ENCODE data around the gene TSPAN19.

The TSPAN19 gene

DNA sequence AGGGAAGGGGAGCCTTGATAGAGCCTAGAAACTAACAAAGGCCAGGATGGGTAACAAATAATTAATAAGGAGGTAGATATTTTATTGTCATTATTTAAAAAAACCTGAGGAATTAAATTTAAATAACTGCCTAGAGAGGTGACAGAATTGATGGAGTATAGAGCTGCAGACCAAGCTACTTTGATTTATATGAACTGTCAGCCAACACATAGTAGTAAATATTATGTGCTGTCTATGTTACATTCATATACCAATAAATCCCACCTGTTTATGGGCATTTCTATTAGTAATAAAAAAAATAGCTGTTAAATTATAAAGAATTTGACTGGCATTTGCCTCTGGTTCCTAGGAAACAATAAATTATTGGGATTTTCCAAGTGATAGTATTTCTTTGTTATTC lies 37.7 kb downstream of the TSPAN19 start:
- DNase-seq = no peak

DNA sequence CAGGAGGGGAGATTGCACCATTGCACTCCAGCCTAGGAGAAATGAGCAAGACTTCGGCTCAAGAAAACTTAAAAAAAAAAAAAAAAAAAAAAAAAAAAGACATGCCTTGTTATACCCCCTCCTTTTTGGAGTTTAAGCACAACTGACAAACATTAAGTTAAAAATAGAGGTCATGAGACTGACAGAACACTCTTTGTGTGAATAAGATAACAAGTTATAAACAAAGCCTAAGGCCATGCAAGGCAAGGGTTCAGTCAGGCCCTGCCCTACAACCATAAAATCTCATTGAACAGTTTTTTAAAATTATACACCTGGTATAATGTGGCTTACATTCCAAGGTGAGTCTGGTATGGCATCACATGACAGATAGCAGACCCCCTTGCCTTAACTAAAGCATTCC lies 39.3 kb downstream of the TSPAN19 start:
- DNase-seq = no peak

DNA sequence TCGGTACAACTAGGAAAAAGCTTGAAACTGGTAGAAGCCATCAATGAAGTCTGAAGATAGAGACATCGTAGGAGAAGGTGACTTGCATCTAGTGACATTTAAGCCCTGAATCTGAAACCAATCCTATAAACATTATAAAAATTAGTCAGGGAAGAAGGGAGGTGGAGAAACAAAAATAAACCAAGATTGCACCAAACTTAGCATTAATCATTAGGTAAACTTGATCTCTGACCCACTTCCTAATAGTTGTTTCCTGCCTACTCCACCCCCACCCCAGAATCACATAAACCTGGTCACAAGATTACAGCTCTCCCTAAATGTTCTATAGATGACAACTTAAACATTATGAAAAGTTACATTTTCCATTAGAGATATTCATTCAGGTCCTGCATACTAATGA lies 40.4 kb downstream of the TSPAN19 start:
- no peak for DNase-seq

DNA sequence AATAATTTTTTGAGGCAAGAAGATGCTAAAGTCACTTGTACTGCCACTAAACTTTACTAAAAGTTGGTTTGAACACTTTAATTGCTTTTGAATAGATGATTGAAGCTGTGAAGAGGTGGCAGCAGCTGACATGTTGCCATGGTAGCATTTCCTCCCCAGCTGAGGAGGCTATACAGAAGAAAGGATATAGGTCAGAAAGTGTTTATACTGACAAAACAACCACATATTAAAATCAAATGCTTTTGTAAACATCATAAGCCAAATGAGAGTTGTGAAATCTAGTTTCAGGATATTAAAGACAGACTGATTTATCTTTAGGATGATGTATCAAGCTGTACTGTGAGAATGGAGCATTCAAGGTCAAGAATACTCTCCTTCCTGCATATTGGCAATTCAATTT lies 41.7 kb downstream of the TSPAN19 start:
- no peak for DNase-seq

DNA sequence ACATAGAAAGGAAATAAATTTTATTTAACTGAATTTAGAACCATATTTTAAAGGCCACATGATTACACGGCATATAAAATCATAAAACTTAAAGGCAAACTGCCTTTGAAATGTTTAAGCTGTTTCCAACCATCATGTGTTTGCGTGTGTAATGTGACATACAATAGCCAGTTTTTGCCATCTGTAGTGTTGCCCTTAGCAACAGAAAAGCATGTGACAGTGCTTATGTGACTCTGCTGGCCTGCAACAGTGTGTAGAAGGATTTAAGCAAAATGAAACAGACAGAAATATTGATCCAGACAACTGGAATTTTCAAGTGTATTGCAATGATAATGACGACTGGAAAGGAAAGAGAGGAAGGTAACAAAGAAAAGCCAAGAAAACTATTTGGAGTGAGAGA lies 49.5 kb downstream of the TSPAN19 start:
- no peak for DNase-seq

DNA sequence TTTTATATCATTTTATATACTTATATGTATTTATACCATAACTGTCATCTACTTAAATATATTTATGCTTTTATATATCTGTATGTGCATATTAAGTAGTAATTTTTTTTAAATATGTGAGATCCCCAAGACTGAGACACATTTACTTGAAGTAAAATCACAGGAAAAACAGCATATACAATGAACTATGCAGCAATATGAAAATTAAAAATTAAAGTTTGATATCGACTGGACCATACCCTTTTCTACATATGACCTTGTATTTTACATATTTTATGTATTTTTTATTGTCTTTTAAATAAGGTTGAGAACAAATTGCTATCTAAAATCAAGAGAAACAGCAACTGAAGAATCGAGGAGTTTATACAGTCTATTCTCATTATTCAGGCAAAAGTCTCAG lies 50.0 kb downstream of the TSPAN19 start:
- DNase-seq = no peak

DNA sequence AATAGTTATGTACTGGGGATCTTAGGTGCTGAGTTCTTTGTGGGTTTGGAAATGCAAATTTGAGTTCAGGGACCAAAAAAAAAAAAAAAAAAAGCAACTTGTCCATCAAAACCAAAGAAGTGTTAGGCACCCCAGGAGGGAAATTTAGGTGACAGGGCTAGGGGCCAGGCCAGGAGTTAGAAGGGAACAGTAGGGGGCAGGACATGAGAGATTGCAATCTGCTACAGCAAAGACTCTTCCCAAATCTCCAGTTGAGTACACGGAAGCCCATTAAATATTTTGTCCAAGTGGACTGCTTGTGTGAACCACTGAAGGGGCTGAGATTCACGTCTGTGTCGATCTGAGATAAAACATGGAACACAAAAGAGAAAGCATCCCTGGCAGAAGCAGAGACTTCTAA lies 52.8 kb downstream of the TSPAN19 start:
- DNase-seq = no peak

DNA sequence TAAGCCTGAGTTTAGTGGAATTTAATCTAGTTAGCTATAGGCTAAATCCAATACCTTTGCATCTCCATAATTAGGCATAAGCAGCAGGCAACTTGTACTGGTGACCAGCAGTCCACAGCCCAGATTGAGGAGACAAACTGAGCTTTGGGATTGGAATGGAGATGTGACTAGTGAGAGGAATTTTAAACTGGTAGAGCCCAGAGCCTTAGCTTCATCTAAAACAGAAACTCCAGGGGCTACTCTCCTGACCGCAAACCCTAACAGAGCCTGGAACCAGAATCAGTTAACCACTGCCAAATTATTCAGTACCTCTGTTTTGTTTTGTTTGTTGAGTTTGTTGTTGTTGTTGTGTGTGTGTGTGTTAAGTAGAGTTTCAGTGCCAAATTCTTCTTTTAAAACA lies 53.2 kb downstream of the TSPAN19 start:
- DNase-seq = no peak

DNA sequence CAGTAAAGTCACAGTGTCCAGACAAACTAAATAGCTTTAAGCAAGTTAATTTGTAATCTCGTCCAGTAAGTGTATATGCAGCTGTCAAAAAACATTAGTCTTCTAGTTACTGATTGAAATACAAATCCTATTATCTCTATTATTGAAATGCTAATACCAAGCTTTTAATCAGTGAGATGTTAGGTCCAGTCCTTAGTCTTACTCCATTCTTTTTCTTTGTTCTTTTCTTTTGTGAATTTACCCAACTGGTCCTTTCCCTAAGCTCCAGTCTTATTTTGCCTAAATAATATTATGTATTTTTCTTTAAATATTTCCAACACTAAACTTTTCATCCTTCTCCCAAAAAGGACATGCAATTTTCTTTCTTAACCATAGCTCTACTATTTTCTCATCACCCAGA lies 57.2 kb downstream of the TSPAN19 start:
- no peak for DNase-seq

DNA sequence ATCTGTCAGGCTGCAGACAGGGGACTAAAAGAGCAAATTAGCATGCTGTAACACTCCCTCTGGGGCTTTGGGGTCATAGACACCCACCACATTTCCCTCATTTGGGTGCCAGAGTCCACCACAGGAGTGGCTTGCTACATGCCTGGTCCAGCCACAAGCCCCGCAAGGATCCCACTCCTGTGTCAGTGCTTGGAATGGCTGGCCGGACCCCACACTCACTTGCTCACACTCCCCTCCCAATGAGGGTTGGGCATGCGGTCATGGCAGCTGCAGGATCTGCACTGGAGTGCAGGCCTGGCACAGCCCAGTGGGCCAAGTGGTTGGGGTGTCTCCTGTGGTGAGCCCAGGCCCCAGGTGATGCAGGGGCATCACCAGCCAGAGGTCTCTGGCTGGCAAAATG lies 59.9 kb downstream of the TSPAN19 start:
- no peak for DNase-seq

DNA sequence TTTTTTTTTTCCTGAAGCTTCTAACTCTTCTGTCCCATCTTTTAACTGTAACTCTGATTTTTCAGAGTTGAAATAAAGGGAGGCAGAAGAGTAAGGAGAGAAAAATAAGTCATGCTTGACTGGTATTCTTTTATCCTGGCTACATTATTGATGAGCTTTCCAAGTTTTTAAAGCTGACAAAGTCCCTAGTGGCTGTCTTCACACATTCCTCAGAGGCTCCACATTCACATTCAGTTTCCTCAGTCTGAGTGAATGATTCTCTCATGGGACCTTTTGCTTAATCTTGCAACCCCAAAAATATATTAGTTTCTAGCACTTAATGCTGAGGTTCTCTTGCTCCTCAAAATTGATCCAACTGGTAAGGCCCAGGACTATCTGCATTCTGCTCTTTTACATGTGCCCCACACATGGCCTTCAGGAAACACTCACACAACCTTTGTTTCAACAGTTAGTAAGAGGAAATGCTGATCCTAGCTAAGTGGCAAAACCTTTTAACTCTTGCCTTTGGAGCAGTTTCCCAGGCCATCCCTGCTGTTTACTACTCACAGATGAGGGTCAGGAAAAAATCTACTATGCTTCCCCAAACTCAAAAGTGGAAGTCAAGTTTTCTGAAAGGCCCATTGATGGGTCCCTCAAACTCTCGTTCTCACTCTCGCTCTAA lies 61.8 kb downstream of the TSPAN19 start:
- no peak for DNase-seq

DNA sequence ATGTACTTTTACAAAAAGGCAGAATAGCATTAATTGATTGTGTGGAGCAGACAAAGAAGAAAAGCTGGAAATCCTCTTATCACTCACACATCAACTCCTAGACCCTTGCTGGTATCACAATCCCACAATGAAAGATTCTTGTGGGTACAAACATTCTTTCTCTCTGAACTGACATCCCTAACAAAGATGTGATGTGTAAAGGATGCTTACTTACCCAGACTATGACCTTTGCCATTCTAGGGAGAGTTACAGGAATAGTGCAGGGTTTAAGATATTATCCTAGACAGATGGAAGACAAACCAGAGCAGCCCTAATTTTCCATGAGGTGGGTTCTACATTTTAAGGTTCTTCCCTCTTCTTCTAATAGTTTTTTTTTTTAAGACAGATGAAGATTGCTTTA lies 63.1 kb downstream of the TSPAN19 start:
- no peak for DNase-seq

DNA sequence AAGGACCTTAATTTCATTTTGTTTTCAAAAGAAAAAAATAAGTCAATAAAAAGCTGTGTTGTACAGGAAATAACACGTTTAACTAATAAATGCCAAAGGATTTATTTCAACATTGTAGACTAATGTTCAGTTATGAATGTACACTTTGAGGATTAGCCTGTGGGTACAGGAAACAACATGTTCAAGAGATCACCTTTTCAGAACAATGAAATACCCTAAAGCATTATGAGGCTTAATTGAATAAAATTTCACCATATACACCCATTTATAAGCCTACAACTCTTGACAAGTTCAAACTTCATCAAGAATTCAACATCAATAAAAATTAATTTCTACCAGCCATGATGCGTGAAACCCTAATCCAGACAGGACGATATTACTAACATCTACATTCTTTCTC lies 66.9 kb downstream of the TSPAN19 start:
- no peak for DNase-seq
